H1 (cell line): Measurements from ENCODE around the gene DNAL1. TPM values are rescaled to one million over a fixed set of nuclear protein-coding genes. Genes with fewer than 3 reads are reported as not detected.

Experiments
- CTCF ChIA-PET: fragments of 300-600 bp; sonication (Branson Sonifier 250); formaldehyde crosslinking; loops from one replicate; lab custom pipeline; 2021; ENCODE audit not compliant: partially characterized antibody; lab: Charles Lee
- POLR2A ChIA-PET: fragments of 300-600 bp; sonication (Branson Sonifier 250); formaldehyde crosslinking; loops from one replicate; lab custom pipeline; 2021; ENCODE audit warnings: inconsistent platforms; ENCODE audit not compliant: partially characterized antibody; lab: Charles Lee
- DNase-seq, 2 experiments: peaks; one replicate each; pipeline versions ENCODE4 v3.0.0 to v3.0.0-alpha.2; 2010 to 2022; ENCODE audit warnings: low spot score in 2 of 2, low read depth in 1 of 2, mixed read lengths in 1 of 2
- FAIRE-seq: peaks from 2 replicates; lab custom pipeline; 2011; peaks lifted over from hg19 to GRCh38; lab: Jason Lieb, UNC
- H2AFZ ChIP-seq: 2 replicates; pipeline ENCODE4 v1.8.1; 2012; ENCODE audit warnings: low read length, inconsistent platforms
- H2AK5ac ChIP-seq: 2 replicates; pipeline ENCODE4 v1.6.1; 2013; ENCODE audit warnings: low read depth, low read length
- H2BK120ac ChIP-seq: replicated peaks from 2 replicates; pipeline ENCODE3; 2013; ENCODE audit warnings: low read depth, low read length, inconsistent platforms
- H2BK12ac ChIP-seq: 2 replicates; pipeline ENCODE4 v1.6.1; 2013; ENCODE audit warnings: low read depth, low read length
- H2BK15ac ChIP-seq: 2 replicates; pipeline ENCODE4 v1.6.1; 2013; ENCODE audit warnings: low read length
- H2BK20ac ChIP-seq: 2 replicates; pipeline ENCODE4 v1.6.1; 2013; ENCODE audit warnings: low read length
- H2BK5ac ChIP-seq: 2 replicates; pipeline ENCODE4 v1.6.1; 2013; ENCODE audit warnings: low read depth, low read length
- H3K14ac ChIP-seq: 2 replicates; pipeline ENCODE4 v1.6.1; 2013; ENCODE audit warnings: inconsistent platforms; ENCODE audit not compliant: insufficient read length
- H3K18ac ChIP-seq: 2 replicates; pipeline ENCODE4 v1.6.1; 2013; ENCODE audit warnings: low read length; ENCODE audit errors: extremely low read depth
- H3K23ac ChIP-seq: 2 replicates; pipeline ENCODE4 v1.6.1; 2013; ENCODE audit warnings: inconsistent platforms; ENCODE audit not compliant: insufficient read length
- H3K23me2 ChIP-seq: 2 replicates; pipeline ENCODE4 v1.6.1; 2013; ENCODE audit warnings: low read depth, low read length
- H3K27ac ChIP-seq: 2 replicates; pipeline ENCODE4 v1.6.1; 2011; ENCODE audit warnings: low read depth, low read length, inconsistent platforms
- H3K27me3 ChIP-seq, 4 experiments: replicated peaks in 1 of 4; 1 replicate in 1 of 4; 2 replicates in 3 of 4; pipeline versions ENCODE4 v1.6.1 to v1.8.1; 2011 to 2013; ENCODE audit warnings: low read length in 3 of 4, mild to moderate bottlenecking in 3 of 4, inconsistent platforms in 2 of 4, mixed read lengths in 2 of 4, moderate library complexity in 1 of 4; ENCODE audit not compliant: control insufficient read depth in 3 of 4, insufficient read depth in 3 of 4; ENCODE audit errors: extremely low read depth in 1 of 4
- H3K36me3 ChIP-seq, 4 experiments: 2 replicates each; pipeline versions ENCODE4 v1.6.1 to v1.8.1; 2011 to 2013; ENCODE audit warnings: mild to moderate bottlenecking in 4 of 4, low read length in 3 of 4, moderate library complexity in 2 of 4, control low read depth in 1 of 4, inconsistent platforms in 1 of 4; ENCODE audit not compliant: insufficient read depth in 4 of 4, control insufficient read depth in 2 of 4
- H3K4ac ChIP-seq: replicated peaks from 2 replicates; pipeline ENCODE3; 2013; ENCODE audit warnings: low read length, low read depth, mixed read lengths, inconsistent platforms; ENCODE audit not compliant: insufficient read length
- H3K4me1 ChIP-seq, 4 experiments: replicated peaks in 1 of 4; 1 replicate in 1 of 4; 2 replicates in 3 of 4; pipeline versions ENCODE4 v1.6.1 to v1.8.1; 2011 to 2013; ENCODE audit warnings: low read length in 3 of 4, inconsistent platforms in 2 of 4, mixed read lengths in 1 of 4; ENCODE audit not compliant: insufficient read depth in 4 of 4, control insufficient read depth in 3 of 4
- H3K4me2 ChIP-seq, 2 experiments: 2 replicates each; pipeline versions ENCODE4 v1.6.1 to v1.8.1; 2011 to 2013; ENCODE audit warnings: low read depth in 2 of 2, low read length in 2 of 2, control low read depth in 1 of 2, inconsistent platforms in 1 of 2, mild to moderate bottlenecking in 1 of 2; ENCODE audit not compliant: insufficient read depth in 1 of 2
- H3K4me3 ChIP-seq, 4 experiments: fragments of 200-600, 300-600 bp in 1 of 4; sonication (generic), shearing (Covaris generic), sonication (Bioruptor Twin) in 1 of 4; 2 replicates each; pipeline versions ENCODE4 v1.5.1 to v1.8.1; 2011 to 2016; ENCODE audit warnings: low read length in 4 of 4, low read depth in 3 of 4, control low read depth in 2 of 4, inconsistent platforms in 2 of 4, mild to moderate bottlenecking in 2 of 4, mixed read lengths in 1 of 4, moderate library complexity in 1 of 4; ENCODE audit not compliant: insufficient read depth in 2 of 4; ENCODE audit errors: extremely low read depth in 1 of 4
- H3K56ac ChIP-seq: replicated peaks from 2 replicates; pipeline ENCODE3; 2013; ENCODE audit warnings: low read depth, mild to moderate bottlenecking, mixed read lengths, low read length, inconsistent platforms; ENCODE audit not compliant: insufficient read length
- H3K79me1 ChIP-seq: 2 replicates; pipeline ENCODE4 v1.6.1; 2013; ENCODE audit warnings: low read depth, low read length, control low read depth
- H3K79me2 ChIP-seq, 2 experiments: 2 replicates each; pipeline versions ENCODE4 v1.6.1 to v1.8.1; 2012 to 2013; ENCODE audit warnings: low read length in 2 of 2, mild to moderate bottlenecking in 2 of 2, inconsistent platforms in 1 of 2; ENCODE audit not compliant: insufficient read depth in 2 of 2, control insufficient read depth in 1 of 2
- H3K9ac ChIP-seq, 4 experiments: replicated peaks in 1 of 4; 1 replicate in 1 of 4; 2 replicates in 3 of 4; pipeline versions ENCODE4 v1.6.1 to v1.8.1; 2011 to 2013; ENCODE audit warnings: low read depth in 3 of 4, low read length in 3 of 4, control low read depth in 2 of 4, mild to moderate bottlenecking in 2 of 4, moderate library complexity in 2 of 4, inconsistent platforms in 1 of 4; ENCODE audit errors: extremely low read depth in 1 of 4
- H3K9me3 ChIP-seq, 2 experiments: 2 replicates each; pipeline versions ENCODE4 v1.6.1 to v1.8.1; 2012 to 2013; ENCODE audit warnings: mild to moderate bottlenecking in 2 of 2, moderate library complexity in 2 of 2, control low read depth in 1 of 2, inconsistent platforms in 1 of 2, low read depth in 1 of 2, low read length in 1 of 2, mixed read lengths in 1 of 2; ENCODE audit not compliant: insufficient read depth in 2 of 2
- H4K20me1 ChIP-seq, 2 experiments: replicated peaks in 1 of 2; 2 replicates each; pipeline versions ENCODE3 to v1.8.1; 2011 to 2013; ENCODE audit warnings: inconsistent platforms in 2 of 2, low read length in 2 of 2, mild to moderate bottlenecking in 1 of 2; ENCODE audit not compliant: insufficient read depth in 2 of 2, control insufficient read depth in 1 of 2
- H4K5ac ChIP-seq: 2 replicates; pipeline ENCODE4 v1.6.1; 2013; ENCODE audit warnings: low read length, low read depth, mixed read lengths, inconsistent platforms; ENCODE audit not compliant: insufficient read length
- H4K8ac ChIP-seq: 2 replicates; pipeline ENCODE4 v1.8.0; 2013; ENCODE audit warnings: mild to moderate bottlenecking, moderate library complexity, low read length, inconsistent platforms; ENCODE audit not compliant: insufficient read depth; ENCODE audit errors: extremely low read depth
- H4K91ac ChIP-seq: replicated peaks from 2 replicates; pipeline ENCODE3; 2013; ENCODE audit warnings: low read length, mixed read lengths, inconsistent platforms; ENCODE audit not compliant: insufficient read length
- NANOG ChIP-seq: IDR thresholded peaks from 2 replicates; pipeline ENCODE4 v1.6.1; 2011; ENCODE audit warnings: low read length, low read depth, mild to moderate bottlenecking, inconsistent platforms; ENCODE audit not compliant: insufficient read depth, poor library complexity, severe bottlenecking
- WGBS, 2 experiments: shearing (Covaris generic) in 1 of 2; methylation state at CpG; one replicate each; pipeline versions ENCODE4 v1.1.6 to v1.1.7; 2013 to 2015; ENCODE audit warnings: low lambda C conversion rate in 2 of 2, mixed read lengths in 2 of 2, inconsistent platforms in 1 of 2, low coverage in 1 of 2, missing lambda C conversion rate in 1 of 2; ENCODE audit not compliant: insufficient replicate concordance in 2 of 2, insufficient coverage in 1 of 2, insufficient read length in 1 of 2; ENCODE audit errors: extremely low coverage in 1 of 2, missing lambda C conversion rate in 1 of 2; 5-methylcytosine and 5-hydroxymethylcytosine counted together
- polyA plus RNA-seq, 7 experiments: library from polyadenylated mRNA; depleted of rRNA in 3 of 7; stranded (reverse) in 5 of 7; unstranded in 2 of 7; fragments of >200 nt in 5 of 7; fragments of 200-250 nt in 2 of 7; gene quantifications; 1 replicate in 5 of 7; 2 replicates in 1 of 7; 4 replicates in 1 of 7; pipeline versions ENCODE4 v1.2.1 to v1.2.3, GENCODE V29; 2011 to 2013; ENCODE audit warnings: missing spikeins in 2 of 7, mixed read lengths in 2 of 7
- total RNA-seq: library from RNA; stranded (reverse); fragmentation: NEBNext Ultra II Directional; extraction: Animal tissue kit (Norgen Biotek cat#: 25700); gene quantifications from 2 replicates; pipeline ENCODE4 v1.2.1, GENCODE V29; 2021
- TF ChIP-seq, protein P1 (sequence below): IDR thresholded peaks from 2 replicates; pipeline ENCODE4 v1.6.1; 2012; ENCODE audit warnings: inconsistent platforms

The DNAL1 gene
- total and polyA plus RNA-seq, 2 of the 8 experiments (the other 6 are each of a cell fraction or from before 2014, with no cell fraction given), result 2.8 to 16.8 TPM

DNA sequence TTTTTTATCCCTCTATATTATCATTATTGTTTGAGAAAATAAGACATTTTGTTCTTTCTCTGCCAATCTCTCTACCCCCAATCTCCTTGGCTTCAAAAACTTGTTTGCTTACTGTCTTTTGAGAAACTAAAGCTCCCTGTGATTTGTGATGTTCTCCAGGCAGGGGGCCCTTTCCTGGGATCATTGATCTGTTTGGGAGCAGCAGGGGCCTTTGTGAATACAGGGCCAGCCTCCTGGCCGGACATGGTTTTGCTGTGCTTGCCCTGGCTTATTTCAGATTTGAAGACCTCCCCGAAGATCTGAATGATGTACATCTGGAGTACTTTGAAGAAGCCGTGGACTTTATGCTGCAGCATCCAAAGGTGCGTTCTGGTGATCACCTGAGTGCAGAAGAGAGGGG is 28.0 kb upstream of the DNAL1 start:
- Histone ChIP-seq H2AK5ac (no peak overlapping the region), H3K4me1 (peaks cover 0 to 5% (median 0%) of the 10 kb centered on the region in 4 experiments; a peak in 1 of 7 replicates), H4K5ac (no peak overlapping the region), H3K14ac (no peak overlapping the region), H2BK120ac (no peak overlapping the region), H4K8ac (no peak overlapping the region), H2AFZ (no peak overlapping the region), H3K18ac (no peak overlapping the region), H3K79me2 (no peaks in the 10 kb centered on the region), H2BK12ac (no peak overlapping the region), H3K9ac (no peak overlapping the region; a peak in 1 of 7 replicates), H4K20me1 (peaks cover 0 to 3% of the 10 kb centered on the region in 2 experiments), H2BK5ac (no peak overlapping the region), H3K36me3 (no peaks in the 10 kb centered on the region), H3K27me3 (peaks cover 0 to 32% (median 12%) of the 10 kb centered on the region in 4 experiments; a peak in 5 of 7 replicates), H3K4me3 (no peak overlapping the region), H3K23me2 (peaks cover 5% of the 10 kb centered on the region; the same call in 1 of the 2 replicates), H3K4ac (no peak overlapping the region), H4K91ac (no peak overlapping the region), H3K27ac (no peak overlapping the region), H3K9me3 (no peaks in the 10 kb centered on the region), H2BK15ac (no peak overlapping the region), H3K56ac (no peak overlapping the region), H2BK20ac (no peak overlapping the region), H3K23ac (no peak overlapping the region), H3K79me1 (no peaks in the 10 kb centered on the region), H3K4me2 (no peak overlapping the region; a peak in 1 of 4 replicates)
- peak; percentile 56 for TF ChIP-seq NANOG
- TF ChIP-seq, protein P1, sequence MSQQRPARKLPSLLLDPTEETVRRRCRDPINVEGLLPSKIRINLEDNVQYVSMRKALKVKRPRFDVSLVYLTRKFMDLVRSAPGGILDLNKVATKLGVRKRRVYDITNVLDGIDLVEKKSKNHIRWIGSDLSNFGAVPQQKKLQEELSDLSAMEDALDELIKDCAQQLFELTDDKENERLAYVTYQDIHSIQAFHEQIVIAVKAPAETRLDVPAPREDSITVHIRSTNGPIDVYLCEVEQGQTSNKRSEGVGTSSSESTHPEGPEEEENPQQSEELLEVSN, result no peak
- FAIRE-seq (no peak), DNase-seq (no peak)
- ChIA-PET POLR2A (interaction anchor here (1.0 to 1.5 kb wide), 3 partner anchors 18 to 126 kb away, joined by 3 to 5 read pairs (median 3); partner anchors contain the start of genes ACOT2 and RIOX1), CTCF (interaction anchor here (1.7 kb wide), 1 partner anchor 16 kb away, joined by 5 read pairs; no protein-coding TSS in a partner anchor)
- WGBS, 2 experiments, result 72% methylated on average over 4 of the region's 4 CpGs; no CpG with 5 or more reads in 1 of the 2 experiments
